PC-9 (cell line): ENCODE measurements around the gene GALNT10. TPM values are rescaled to one million over a fixed set of nuclear protein-coding genes. Genes with fewer than 3 reads are reported as not detected.

Experiments used
- BruUV-seq: library from RNA; stranded (reverse); fragments of 400-500 nt; replicated peaks from 2 replicates; lab custom pipeline; 2021; lab: Mats Ljungman, UMichigan
- CTCF ChIA-PET: fragments of 300-600 bp; sonication (Branson Sonifier 250); formaldehyde crosslinking; loops from one replicate; lab custom pipeline; 2022; ENCODE audit warnings: antibody characterized with exemption; lab: Charles Lee
- POLR2A ChIA-PET: fragments of 300-600 bp; sonication (Branson Sonifier 250); formaldehyde crosslinking; loops from one replicate; lab custom pipeline; 2022; ENCODE audit warnings: antibody characterized with exemption; ENCODE audit not compliant: unreplicated experiment; lab: Charles Lee
- DNase-seq, 2 experiments: peaks; one replicate each; pipeline versions ENCODE4 v3.0.0 to v3.0.0-alpha.2; 2015 to 2022; ENCODE audit warnings: mixed read lengths in 1 of 2
- H2AFZ ChIP-seq: fragments of 200-600 bp; sonication (generic); 2 replicates; pipeline ENCODE4 v1.8.1; 2017; ENCODE audit warnings: antibody characterized with exemption
- H3F3A ChIP-seq: fragments of 200-600 bp; sonication (generic); 2 replicates; pipeline ENCODE4 v1.8.1; 2017; ENCODE audit warnings: antibody characterized with exemption, mild to moderate bottlenecking, low read depth; ENCODE audit not compliant: insufficient read depth
- H3K27ac ChIP-seq: fragments of 200-600 bp; sonication (generic); 2 replicates; pipeline ENCODE4 v1.6.1; 2016; ENCODE audit warnings: mixed run types
- H3K27me3 ChIP-seq: fragments of 200-600 bp; sonication (generic); 2 replicates; pipeline ENCODE4 v1.6.1; 2016; ENCODE audit warnings: low read depth, mixed run types; ENCODE audit not compliant: insufficient read depth
- H3K36me3 ChIP-seq: fragments of 200-600 bp; sonication (generic); 2 replicates; pipeline ENCODE4 v1.6.1; 2016; ENCODE audit warnings: low read depth, mixed run types
- H3K4me1 ChIP-seq: fragments of 200-600 bp; sonication (generic); replicated peaks from 2 replicates; pipeline ENCODE4 v1.6.1; 2016; ENCODE audit warnings: mixed run types; ENCODE audit not compliant: insufficient read depth
- H3K4me2 ChIP-seq: fragments of 200-600 bp; sonication (generic); 2 replicates; pipeline ENCODE4 v1.6.1; 2017; ENCODE audit warnings: mixed run types
- H3K4me3 ChIP-seq: fragments of 200-600 bp; sonication (generic); 2 replicates; pipeline ENCODE4 v1.6.1; 2016; ENCODE audit warnings: mixed run types
- H3K79me2 ChIP-seq: fragments of 200-600 bp; sonication (generic); 2 replicates; pipeline ENCODE4 v1.6.1; 2017; ENCODE audit warnings: low read depth, mixed run types
- H3K9me2 ChIP-seq: fragments of 200-600 bp; sonication (generic); 2 replicates; pipeline ENCODE4 v1.8.1; 2017; ENCODE audit warnings: mild to moderate bottlenecking; ENCODE audit not compliant: insufficient read depth
- H3K9me3 ChIP-seq: fragments of 200-600 bp; sonication (generic); 2 replicates; pipeline ENCODE4 v1.8.1; 2016; ENCODE audit warnings: low read depth; ENCODE audit not compliant: insufficient read depth
- H4K20me1 ChIP-seq: fragments of 200-600 bp; sonication (generic); 2 replicates; pipeline ENCODE4 v1.8.1; 2017; ENCODE audit not compliant: insufficient read depth
- EZH2 ChIP-seq: fragments of 200-600 bp; sonication (generic); IDR thresholded peaks from 2 replicates; pipeline ENCODE4 v1.8.0; 2017; ENCODE audit warnings: antibody characterized with exemption, low read depth
- intact Hi-C: fragments of 100-400 bp; cut with micrococcal nuclease; formaldehyde crosslinking; loops from one replicate; pipeline ENCODE4 v1.10.0; 2022; ENCODE audit not compliant: unreplicated experiment
- total RNA-seq: library from RNA; stranded (reverse); gene quantifications from 2 replicates; pipeline ENCODE4 v1.2.3, GENCODE V29; 2021
- TF ChIP-seq, protein P1 (sequence below): fragments of 200-600 bp; sonication (generic); conservative IDR thresholded peaks from 2 replicates; pipeline ENCODE4 v1.6.1; 2017; ENCODE audit warnings: mixed run types, antibody characterized with exemption, mild to moderate bottlenecking, moderate library complexity

GALNT10 gene
- total RNA-seq, 1 experiment from 2014 or later: 101 TPM

DNA sequence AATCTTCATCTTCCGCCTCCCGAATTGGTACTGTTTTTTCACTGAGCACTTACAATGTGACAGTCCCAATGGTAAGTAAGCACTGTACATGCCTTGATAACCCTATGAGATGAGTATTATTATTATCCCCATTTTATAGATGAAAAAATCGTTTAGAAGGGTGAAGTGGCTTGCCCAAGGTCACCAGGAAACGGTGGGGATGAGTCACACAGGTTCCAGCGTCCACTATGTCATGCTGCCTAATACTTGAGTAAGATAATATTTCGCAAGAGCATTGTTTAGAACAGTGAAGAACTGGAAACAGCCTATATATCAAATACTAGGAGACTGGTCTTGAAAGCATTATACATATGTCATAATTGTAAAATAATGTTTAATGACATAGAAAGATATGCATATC, 274.6 kb downstream of the GALNT10 start:
- Histone ChIP-seq H3K9me2 (no peaks in the 10 kb centered on the region), H4K20me1 (no peaks in the 10 kb centered on the region), H3F3A (peaks cover 8% of the 10 kb centered on the region; the same call in 1 of the 2 replicates), H3K36me3 (no peaks in the 10 kb centered on the region), H3K4me1 (peaks cover 23% of the 10 kb centered on the region), H3K4me3 (no peak overlapping the region), H3K9me3 (no peaks in the 10 kb centered on the region), H3K27ac (no peak overlapping the region), H2AFZ (no peak overlapping the region), H3K79me2 (no peaks in the 10 kb centered on the region), H3K4me2 (no peak overlapping the region), H3K27me3 (no peaks in the 10 kb centered on the region)
- intact Hi-C loops: no loop called here
- peak; percentile 39 to 86 for DNase-seq
- ChIA-PET CTCF (no interaction called here), POLR2A (no interaction called here)
- TF ChIP-seq, protein P1, sequence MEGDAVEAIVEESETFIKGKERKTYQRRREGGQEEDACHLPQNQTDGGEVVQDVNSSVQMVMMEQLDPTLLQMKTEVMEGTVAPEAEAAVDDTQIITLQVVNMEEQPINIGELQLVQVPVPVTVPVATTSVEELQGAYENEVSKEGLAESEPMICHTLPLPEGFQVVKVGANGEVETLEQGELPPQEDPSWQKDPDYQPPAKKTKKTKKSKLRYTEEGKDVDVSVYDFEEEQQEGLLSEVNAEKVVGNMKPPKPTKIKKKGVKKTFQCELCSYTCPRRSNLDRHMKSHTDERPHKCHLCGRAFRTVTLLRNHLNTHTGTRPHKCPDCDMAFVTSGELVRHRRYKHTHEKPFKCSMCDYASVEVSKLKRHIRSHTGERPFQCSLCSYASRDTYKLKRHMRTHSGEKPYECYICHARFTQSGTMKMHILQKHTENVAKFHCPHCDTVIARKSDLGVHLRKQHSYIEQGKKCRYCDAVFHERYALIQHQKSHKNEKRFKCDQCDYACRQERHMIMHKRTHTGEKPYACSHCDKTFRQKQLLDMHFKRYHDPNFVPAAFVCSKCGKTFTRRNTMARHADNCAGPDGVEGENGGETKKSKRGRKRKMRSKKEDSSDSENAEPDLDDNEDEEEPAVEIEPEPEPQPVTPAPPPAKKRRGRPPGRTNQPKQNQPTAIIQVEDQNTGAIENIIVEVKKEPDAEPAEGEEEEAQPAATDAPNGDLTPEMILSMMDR: no peak
- TF ChIP-seq EZH2: no peak
- BruUV-seq: no TSS peak

DNA sequence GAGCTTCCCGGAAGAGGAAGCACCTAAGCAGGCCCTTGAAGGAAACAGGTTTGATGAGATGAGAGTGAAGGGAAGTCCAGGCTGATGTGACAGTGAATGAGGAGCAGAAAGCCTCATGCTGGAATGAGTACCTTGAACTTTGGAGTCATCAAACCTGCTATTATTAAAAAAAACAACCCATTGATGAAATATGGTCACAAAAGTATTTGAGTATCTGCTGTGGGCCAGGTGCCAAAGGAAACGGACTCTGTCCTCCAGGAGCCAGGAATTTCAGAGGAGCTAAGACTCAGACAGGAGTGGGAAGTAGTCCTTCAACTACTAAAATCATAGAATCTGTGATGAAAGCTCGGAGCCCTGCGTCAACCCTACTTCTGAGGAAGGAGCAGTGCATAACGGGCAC, 275.6 kb downstream of the GALNT10 start:
- peaks cover 23% of the 10 kb centered on the region for H3K4me1 ChIP-seq
- CTCF ChIA-PET: interaction anchor here (1.1 kb wide), 2 partner anchors 142 to 145 kb away, joined by 3 read pairs; no protein-coding TSS in a partner anchor
- H4K20me1 ChIP-seq: no peaks in the 10 kb centered on the region
- no peaks in the 10 kb centered on the region for H3K36me3 ChIP-seq
- H3K4me3 ChIP-seq: no peak overlapping the region
- TF ChIP-seq, protein P1: no peak
- TF ChIP-seq EZH2: no peak
- no peaks in the 10 kb centered on the region for H3K27me3 ChIP-seq
- H3K9me2 ChIP-seq: no peaks in the 10 kb centered on the region
- no peak overlapping the region for H3K27ac ChIP-seq
- H3K79me2 ChIP-seq: no peaks in the 10 kb centered on the region
- BruUV-seq: no TSS peak
- H2AFZ ChIP-seq: no peak overlapping the region
- H3F3A ChIP-seq: peaks cover 10% of the 10 kb centered on the region; the same call in 1 of the 2 replicates
- H3K4me2 ChIP-seq: no peak overlapping the region
- POLR2A ChIA-PET: interaction anchor here (0.6 kb wide), 1 partner anchor 284 kb away, joined by 3 read pairs; no protein-coding TSS in a partner anchor
- intact Hi-C loops: loop anchor here (2.0 kb wide), 1 partner anchor 491 kb away; no protein-coding TSS in a partner anchor
- H3K9me3 ChIP-seq: no peaks in the 10 kb centered on the region
- no peak for DNase-seq

DNA sequence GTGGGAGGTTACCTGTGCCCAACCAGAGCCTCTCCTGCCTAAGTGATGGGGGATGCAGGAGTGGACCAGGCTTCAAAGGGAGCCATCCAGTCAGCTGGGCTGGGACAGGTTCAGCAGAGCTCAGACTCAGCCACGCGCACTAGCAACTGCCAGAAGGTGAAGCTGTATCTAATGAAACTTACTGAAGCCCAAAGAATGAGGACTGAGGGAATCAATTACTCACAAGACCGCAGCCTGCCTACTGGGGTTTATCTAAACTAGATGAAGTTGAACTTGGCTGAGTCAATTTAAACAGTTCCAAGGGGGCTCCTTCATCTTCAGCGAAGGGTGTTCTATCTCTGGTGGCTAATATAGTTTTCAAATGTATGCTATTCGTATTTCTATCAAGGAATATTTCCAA, 276.1 kb downstream of the GALNT10 start:
- ChIA-PET CTCF (interaction anchor here (0.9 to 1.1 kb wide), 3 partner anchors 142 to 394 kb away, joined by 3 read pairs; no protein-coding TSS in a partner anchor), POLR2A (no interaction called here)
- no TSS peak for BruUV-seq
- no peaks in the 10 kb centered on the region for H4K20me1 ChIP-seq
- TF ChIP-seq, protein P1: no peak
- no peak for TF ChIP-seq EZH2
- no peaks in the 10 kb centered on the region for H3K9me3 ChIP-seq
- H3K4me3 ChIP-seq: no peak overlapping the region
- H3K27me3 ChIP-seq: no peaks in the 10 kb centered on the region
- H3K79me2 ChIP-seq: no peaks in the 10 kb centered on the region
- H3K9me2 ChIP-seq: no peaks in the 10 kb centered on the region
- no peaks in the 10 kb centered on the region for H3K36me3 ChIP-seq
- no peak overlapping the region for H3K4me2 ChIP-seq
- no peak overlapping the region for H2AFZ ChIP-seq
- peaks cover 6% of the 10 kb centered on the region; the same call in 1 of the 2 replicates for H3F3A ChIP-seq
- H3K27ac ChIP-seq: no peak overlapping the region
- no peak for DNase-seq
- intact Hi-C loops: loop anchor here (1.0 to 2.0 kb wide), 3 partner anchors 144 to 492 kb away; no protein-coding TSS in a partner anchor
- peaks cover 23% of the 10 kb centered on the region for H3K4me1 ChIP-seq
